ENCODE results near the gene RFX7.

- TF ChIP-seq, protein P1, sequence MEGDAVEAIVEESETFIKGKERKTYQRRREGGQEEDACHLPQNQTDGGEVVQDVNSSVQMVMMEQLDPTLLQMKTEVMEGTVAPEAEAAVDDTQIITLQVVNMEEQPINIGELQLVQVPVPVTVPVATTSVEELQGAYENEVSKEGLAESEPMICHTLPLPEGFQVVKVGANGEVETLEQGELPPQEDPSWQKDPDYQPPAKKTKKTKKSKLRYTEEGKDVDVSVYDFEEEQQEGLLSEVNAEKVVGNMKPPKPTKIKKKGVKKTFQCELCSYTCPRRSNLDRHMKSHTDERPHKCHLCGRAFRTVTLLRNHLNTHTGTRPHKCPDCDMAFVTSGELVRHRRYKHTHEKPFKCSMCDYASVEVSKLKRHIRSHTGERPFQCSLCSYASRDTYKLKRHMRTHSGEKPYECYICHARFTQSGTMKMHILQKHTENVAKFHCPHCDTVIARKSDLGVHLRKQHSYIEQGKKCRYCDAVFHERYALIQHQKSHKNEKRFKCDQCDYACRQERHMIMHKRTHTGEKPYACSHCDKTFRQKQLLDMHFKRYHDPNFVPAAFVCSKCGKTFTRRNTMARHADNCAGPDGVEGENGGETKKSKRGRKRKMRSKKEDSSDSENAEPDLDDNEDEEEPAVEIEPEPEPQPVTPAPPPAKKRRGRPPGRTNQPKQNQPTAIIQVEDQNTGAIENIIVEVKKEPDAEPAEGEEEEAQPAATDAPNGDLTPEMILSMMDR (IDR thresholded peaks at IDR 0.05): no peak
- TF ChIP-seq EP300 (IDR thresholded peaks at IDR 0.05; ENCODE audit: low read depth): no peak
Observed at GRCh38 chr15:56150204-56150603, 93.5 kb downstream of the RFX7 start.

All from transverse colon (tissue), 3 donors.